Epithelial cell of esophagus (primary cell): ENCODE data around the gene PAN3.
"Not testable (repeated sequence)": the region's sequence is repeated elsewhere in the genome, so short reads cannot be mapped to it uniquely, and the experiment has no call there.

Experiments
- DNase-seq: peaks from one replicate; pipeline ENCODE4 v3.0.0; 2010; ENCODE audit warnings: low read depth
- H3K4me3 ChIP-seq: 2 replicates; pipeline ENCODE4 v1.5.1; 2011; ENCODE audit warnings: mild to moderate bottlenecking, low read length, control low read depth
- CTCF ChIP-seq: IDR thresholded peaks from 2 replicates; pipeline ENCODE4 v1.5.1; 2011; ENCODE audit warnings: low read depth, mild to moderate bottlenecking, low read length, control low read depth, inconsistent platforms; ENCODE audit not compliant: insufficient read depth; ENCODE audit errors: missing control alignments

PAN3 gene

GRCh38 chr13:28137596-28137995, 749 bp upstream of the PAN3 start:
- no peak for DNase-seq
- H3K4me3 ChIP-seq, result peak overlapping the region; percentile 93

GRCh38 chr13:28138756-28139470, 568 bp downstream of the PAN3 start:
- peak overlapping the region; percentile 93 for H3K4me3 ChIP-seq
- peak; percentile 91 for DNase-seq
- TF ChIP-seq CTCF, result no peak

More at GRCh38 chr13:28137596-28137995, 749 bp upstream of the PAN3 start:
- no peak for TF ChIP-seq CTCF

GRCh38 chr13:28140433-28141125, 2.2 kb downstream of the PAN3 start:
- peak overlapping the region; percentile 93 for H3K4me3 ChIP-seq
- peak; percentile 25 for DNase-seq
- TF ChIP-seq CTCF, result no peak

GRCh38 chr13:28141542-28141941, 3.2 kb downstream of the PAN3 start:
- not testable (repeated sequence) for DNase-seq, H3K4me3 ChIP-seq

- TF ChIP-seq CTCF, result no peak
- no peak for DNase-seq
- no peak overlapping the region for H3K4me3 ChIP-seq
Observed at GRCh38 chr13:28145049-28145448, 6.7 kb downstream of the PAN3 start.

- no peak for TF ChIP-seq CTCF
- H3K4me3 ChIP-seq, result no peak overlapping the region
- peak; percentile 61 for DNase-seq
Observed at GRCh38 chr13:28147495-28147894, 9.2 kb downstream of the PAN3 start.

GRCh38 chr13:28159057-28159456, 20.7 kb downstream of the PAN3 start:
- TF ChIP-seq CTCF, result no peak
- DNase-seq, result no peak
- no peak overlapping the region for H3K4me3 ChIP-seq
